ENCODE measurements around the gene RFFL. TPM values are rescaled to one million over a fixed set of nuclear protein-coding genes. Genes with fewer than 3 reads are reported as not detected.

RFFL gene
- total and polyA plus RNA-seq, 2 donors from 2014 or later, result 15.7 to 29.0 TPM

GRCh38 chr17:34974794-34975785, 88.4 kb downstream of the RFFL start:
- intact Hi-C loops (cut with DNase I), result no loop called here
- TF ChIP-seq CTCF (IDR thresholded peaks at IDR 0.05; ENCODE audit: borderline replicate concordance, extremely low read depth, insufficient read depth), result no peak
- Histone ChIP-seq H3K27me3 (ENCODE audit: control insufficient read depth, insufficient read depth, low read length) (no peaks in the 10 kb centered on the region), H3K4me1 (ENCODE audit: control insufficient read depth in 2 of 3, insufficient read depth in 2 of 3, low read depth in 1 of 3, low read length in 3 of 3) (peaks cover 0 to 2% (median 0%) of the 10 kb centered on the region in 3 donors), H3K36me3 (ENCODE audit: control insufficient read depth in 2 of 3, insufficient read depth in 3 of 3, low read length in 3 of 3) (no peaks in the 10 kb centered on the region), H3K27ac (ENCODE audit: low read depth in 2 of 2, low read length in 2 of 2) (no peak overlapping the region), H3K9ac (ENCODE audit: low read length in 3 of 3) (no peak overlapping the region), H3K4me3 (ENCODE audit: low read length in 3 of 3) (no peak overlapping the region), H3K9me3 (ENCODE audit: control insufficient read depth in 2 of 3, insufficient read depth in 1 of 3, low read length in 3 of 3) (no peaks in the 10 kb centered on the region)
- FAIRE-seq (no peak), DNase-seq (no peak)

GRCh38 chr17:34974179-34974578, 89.3 kb downstream of the RFFL start:
- TF ChIP-seq CTCF (IDR thresholded peaks at IDR 0.05; ENCODE audit: borderline replicate concordance, extremely low read depth, insufficient read depth), result no peak
- H3K36me3 ChIP-seq (ENCODE audit: control insufficient read depth in 2 of 3, insufficient read depth in 3 of 3, low read length in 3 of 3), result no peaks in the 10 kb centered on the region
- no peak for FAIRE-seq
- intact Hi-C loops (cut with DNase I), result no loop called here
- no peaks in the 10 kb centered on the region for H3K27me3 ChIP-seq (ENCODE audit: control insufficient read depth, insufficient read depth, low read length)
- DNase-seq, result no peak
- no peaks in the 10 kb centered on the region for H3K9me3 ChIP-seq (ENCODE audit: control insufficient read depth in 2 of 3, insufficient read depth in 1 of 3, low read length in 3 of 3)
- no peak overlapping the region for H3K4me3 ChIP-seq (ENCODE audit: low read length in 3 of 3)
- no peak overlapping the region for H3K27ac ChIP-seq (ENCODE audit: low read depth in 2 of 2, low read length in 2 of 2)
- H3K9ac ChIP-seq (ENCODE audit: low read length in 3 of 3), result no peak overlapping the region
- H3K4me1 ChIP-seq (ENCODE audit: control insufficient read depth in 2 of 3, insufficient read depth in 2 of 3, low read depth in 1 of 3, low read length in 3 of 3), result no peaks in the 10 kb centered on the region

- H3K9ac ChIP-seq (ENCODE audit: low read length in 3 of 3), result peak within 1 kb of the TSS; percentile 83 to 100 (median 99)
- H3K4me3 ChIP-seq (ENCODE audit: low read length in 3 of 3), result peak within 1 kb of the TSS; percentile 98 to 100 (median 100)
- H3K4me1 ChIP-seq (ENCODE audit: control insufficient read depth in 2 of 3, insufficient read depth in 2 of 3, low read depth in 1 of 3, low read length in 3 of 3), result peaks cover 0 to 10% (median 0%) of the 10 kb centered on the region in 3 donors
- intact Hi-C loops (cut with DNase I), result no loop called here
- H3K27ac ChIP-seq (ENCODE audit: low read depth in 2 of 2, low read length in 2 of 2), result peak within 1 kb of the TSS; percentile 90 to 96
- H3K36me3 ChIP-seq (ENCODE audit: control insufficient read depth in 2 of 3, insufficient read depth in 3 of 3, low read length in 3 of 3), result peaks cover 0 to 4% (median 0%) of the 10 kb centered on the region in 3 donors
- H3K27me3 ChIP-seq (ENCODE audit: control insufficient read depth, insufficient read depth, low read length), result no peaks in the 10 kb centered on the region
- DNase-seq, result peak; percentile 95 to 99 (median 95)
- TF ChIP-seq CTCF (IDR thresholded peaks at IDR 0.05; ENCODE audit: borderline replicate concordance, extremely low read depth, insufficient read depth), result no peak
- no peaks in the 10 kb centered on the region for H3K9me3 ChIP-seq (ENCODE audit: control insufficient read depth in 2 of 3, insufficient read depth in 1 of 3, low read length in 3 of 3)
- FAIRE-seq, result no peak
Measured at GRCh38 chr17:34961093-34961911, 102.2 kb downstream of the RFFL start, which contains the start of the genes CCT6B and ZNF830. TSS of gene CCT6B (minus strand) at chr17:34961460. CDS start at chr17:34961393, 67 bp downstream. TSS of gene ZNF830 (plus strand) at chr17:34961540. CDS start at chr17:34961567, 27 bp downstream.
